Inflammatory macrophage treated with lipopolysaccharide for 4 hours (primary cell): ENCODE results near the gene NOP56.

ENCODE experiments used
- DNase-seq: peaks from one replicate; pipeline ENCODE4 v3.0.0-alpha.2; 2020

The NOP56 gene, protein sequence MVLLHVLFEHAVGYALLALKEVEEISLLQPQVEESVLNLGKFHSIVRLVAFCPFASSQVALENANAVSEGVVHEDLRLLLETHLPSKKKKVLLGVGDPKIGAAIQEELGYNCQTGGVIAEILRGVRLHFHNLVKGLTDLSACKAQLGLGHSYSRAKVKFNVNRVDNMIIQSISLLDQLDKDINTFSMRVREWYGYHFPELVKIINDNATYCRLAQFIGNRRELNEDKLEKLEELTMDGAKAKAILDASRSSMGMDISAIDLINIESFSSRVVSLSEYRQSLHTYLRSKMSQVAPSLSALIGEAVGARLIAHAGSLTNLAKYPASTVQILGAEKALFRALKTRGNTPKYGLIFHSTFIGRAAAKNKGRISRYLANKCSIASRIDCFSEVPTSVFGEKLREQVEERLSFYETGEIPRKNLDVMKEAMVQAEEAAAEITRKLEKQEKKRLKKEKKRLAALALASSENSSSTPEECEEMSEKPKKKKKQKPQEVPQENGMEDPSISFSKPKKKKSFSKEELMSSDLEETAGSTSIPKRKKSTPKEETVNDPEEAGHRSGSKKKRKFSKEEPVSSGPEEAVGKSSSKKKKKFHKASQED

DNA sequence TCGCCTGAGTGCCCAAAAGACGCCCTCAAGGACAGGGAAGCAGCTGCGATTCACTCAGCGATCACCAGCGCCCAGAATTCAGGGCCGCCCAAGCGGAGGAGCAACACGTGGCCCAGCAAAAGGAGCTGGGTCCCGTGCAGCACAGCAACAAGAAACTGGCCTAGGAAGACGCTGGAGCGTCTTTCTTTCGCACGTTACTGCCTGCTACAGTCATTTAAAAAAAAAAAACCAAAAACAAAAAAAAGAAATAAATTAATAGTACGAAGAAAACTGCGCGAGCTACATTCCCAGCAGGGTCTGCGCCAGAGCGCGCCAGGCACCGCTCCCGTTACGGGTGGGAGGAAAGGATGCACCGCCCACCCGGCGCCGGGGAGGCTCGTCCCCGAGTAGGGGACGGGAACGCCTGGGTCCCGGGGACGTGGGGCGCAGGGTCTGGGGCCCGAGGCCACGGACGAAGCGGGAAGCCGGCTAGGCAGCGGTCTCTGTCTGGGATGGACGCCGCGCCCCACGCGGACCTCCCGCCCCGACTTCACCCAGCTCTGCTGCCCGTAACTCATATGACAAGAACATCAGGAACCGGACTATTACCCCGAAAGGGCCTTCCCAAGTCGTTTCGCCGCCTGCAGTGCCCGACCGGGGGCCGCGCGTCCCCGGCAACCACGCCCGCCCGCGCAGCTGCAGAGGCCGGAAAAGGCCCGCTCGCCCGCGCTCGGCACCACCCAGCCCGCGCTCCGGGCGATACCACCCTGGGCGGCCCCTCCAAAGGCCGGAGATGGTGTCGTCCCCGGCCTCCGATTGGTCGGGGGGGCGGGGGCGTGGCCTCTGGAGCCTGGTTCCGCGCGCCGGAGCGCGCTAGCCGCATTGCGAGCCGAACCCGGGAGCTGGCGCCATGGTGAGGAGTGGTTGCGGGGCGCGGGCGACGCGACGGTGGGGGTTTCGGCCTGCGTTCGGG lies at the start of gene NOP56:
Gene NOP56, plus strand, starts transcription at position 861 of the 952 bp plus-strand sequence. Its CDS starts 29 bp downstream, at position 890.
- peak; percentile 85 for DNase-seq

DNA sequence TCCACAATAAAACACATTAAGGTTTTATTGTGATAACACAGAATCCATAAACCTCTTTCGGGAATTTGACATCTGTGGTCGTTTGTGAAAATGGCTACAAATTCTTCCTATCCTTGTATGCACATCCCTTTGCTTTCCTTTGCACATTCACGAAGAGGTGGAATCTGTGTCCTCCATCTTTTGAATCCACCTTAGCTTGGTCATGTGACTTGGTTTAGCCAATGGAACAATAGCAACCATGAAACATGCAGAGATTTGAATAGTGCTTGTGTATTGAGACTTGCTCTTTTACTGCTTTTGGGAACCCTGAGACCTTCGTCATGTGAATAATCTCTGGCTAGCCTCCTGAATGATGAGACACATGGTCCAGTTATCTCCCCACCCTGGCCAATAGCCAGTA lies 49.7 kb upstream of the NOP56 start:
- no peak for DNase-seq

DNA sequence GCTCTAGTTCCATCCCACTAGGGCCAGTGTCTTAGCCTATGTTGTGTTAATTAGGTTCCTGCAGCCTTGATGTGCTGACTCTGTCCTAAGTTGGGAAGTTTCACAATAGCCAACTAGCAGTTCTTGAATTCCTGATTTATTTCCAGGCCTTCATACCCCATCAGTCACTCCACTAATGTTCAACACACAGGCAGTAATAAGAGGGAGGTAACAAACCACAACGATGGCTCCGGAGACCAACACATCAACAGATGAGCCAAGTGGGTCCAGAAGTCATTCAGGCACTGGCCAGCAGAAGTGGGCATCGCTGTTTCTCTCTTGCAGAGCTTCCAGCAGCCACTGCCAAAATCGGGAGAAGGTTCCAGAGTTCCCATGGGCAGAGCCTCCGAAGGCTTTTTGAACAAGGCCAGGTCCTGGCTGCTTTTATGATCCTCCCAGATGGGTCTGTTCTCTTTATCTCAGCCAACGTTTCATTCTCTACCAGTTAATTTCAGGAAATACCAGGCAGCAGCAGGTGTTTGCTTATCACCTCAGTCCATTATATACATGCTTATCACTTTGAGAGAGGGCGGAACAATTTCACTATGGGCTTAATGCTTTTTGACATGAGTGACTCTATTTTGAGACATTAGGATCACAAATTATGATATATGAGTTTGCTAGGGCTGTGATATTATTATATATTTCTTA lies 48.5 kb upstream of the NOP56 start:
- DNase-seq = no peak

DNA sequence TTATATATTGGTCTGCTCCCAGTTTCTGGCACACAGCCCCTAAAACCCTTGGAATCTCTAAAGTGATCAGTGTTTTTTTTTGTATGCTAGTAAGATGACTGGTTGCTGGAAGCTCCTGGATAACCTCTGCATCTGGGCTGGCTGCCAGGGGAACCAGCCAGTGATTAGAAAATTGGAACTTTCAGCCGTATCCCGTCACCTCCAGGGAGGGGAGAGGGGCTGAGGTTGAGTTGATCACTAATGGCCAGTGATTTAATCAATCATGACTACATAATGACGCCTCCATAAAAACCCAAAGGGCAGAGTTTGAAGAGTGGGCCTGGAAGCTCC lies 48.0 kb upstream of the NOP56 start:
- DNase-seq = no peak

DNA sequence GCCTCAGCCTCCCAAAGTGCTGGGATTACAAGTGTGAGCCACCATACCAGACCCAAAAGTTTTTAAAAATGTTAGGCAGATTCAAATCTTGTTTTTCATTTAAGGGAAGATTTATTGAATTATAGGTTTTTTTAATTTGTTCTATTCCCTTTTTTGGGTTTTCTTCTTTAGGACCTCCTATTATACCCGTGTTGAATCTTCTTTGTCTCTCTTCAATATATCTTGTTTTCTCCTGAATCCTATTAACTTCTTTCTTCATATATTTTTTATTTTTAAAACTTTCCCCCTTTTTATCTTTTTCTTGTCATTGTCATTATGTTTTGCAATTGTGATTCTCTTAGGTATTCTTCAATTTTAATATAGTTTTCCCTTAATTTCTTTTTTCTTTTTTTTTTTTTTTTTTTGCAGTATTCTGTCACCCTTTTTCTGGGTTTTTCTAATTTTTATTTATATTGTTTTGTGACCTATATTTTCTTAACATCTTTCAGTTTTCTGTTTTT lies 45.9 kb upstream of the NOP56 start:
- no peak for DNase-seq

DNA sequence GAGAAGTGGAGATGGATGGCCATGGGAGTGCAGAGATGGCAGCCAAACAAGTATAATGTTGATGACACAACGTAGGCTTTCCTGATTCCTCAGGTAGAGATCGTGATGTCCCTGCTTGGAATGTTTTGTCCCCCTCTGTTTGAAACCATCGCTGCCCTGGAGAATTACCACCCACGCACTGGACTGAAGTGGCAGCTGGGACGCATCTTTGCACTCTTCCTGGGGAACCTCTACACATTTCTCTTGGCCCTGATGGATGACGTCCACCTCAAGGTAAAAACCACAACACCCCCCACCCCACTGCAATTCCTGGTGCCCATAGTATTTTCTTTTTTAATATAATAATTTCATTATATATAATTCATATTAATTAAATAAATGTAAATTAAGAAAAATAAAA lies 42.1 kb upstream of the NOP56 start:
- DNase-seq = no peak

DNA sequence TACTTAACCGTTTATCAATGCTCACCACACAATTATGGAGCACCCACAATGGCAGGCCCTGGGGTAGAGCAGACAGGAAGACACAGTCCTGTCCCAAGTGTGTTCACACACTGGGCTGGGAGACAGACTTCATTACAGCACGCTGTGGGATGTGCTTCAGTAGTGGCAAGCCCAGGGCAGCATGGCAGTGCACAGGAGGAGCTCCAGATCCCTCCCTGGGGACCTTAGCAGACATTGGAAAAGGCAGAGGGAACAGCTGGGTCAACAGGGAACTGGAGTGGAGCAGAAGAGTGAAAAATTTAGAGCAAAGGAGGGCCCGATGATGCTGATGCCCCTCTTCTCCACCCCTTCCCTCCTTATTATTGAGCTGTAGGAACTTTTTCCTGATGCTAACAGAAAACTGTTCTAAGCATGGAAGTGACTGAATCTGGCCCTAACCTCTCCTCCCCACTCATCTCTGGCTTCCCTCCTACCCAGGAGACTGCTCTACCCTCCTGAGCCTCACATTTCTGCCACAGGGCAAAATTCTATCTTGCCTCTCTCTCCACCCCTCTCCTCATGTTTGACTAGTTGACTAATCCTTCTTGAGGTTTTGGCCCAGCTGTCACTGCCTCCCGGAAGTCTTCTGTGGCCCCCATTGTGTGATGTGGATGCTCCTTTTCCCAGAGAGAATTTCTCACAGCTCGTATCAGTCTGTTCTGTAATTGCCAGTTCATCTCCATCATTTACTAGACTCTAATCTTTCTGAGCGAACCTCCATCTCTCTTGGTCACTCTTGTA lies 41.3 kb upstream of the NOP56 start:
- no peak for DNase-seq

DNA sequence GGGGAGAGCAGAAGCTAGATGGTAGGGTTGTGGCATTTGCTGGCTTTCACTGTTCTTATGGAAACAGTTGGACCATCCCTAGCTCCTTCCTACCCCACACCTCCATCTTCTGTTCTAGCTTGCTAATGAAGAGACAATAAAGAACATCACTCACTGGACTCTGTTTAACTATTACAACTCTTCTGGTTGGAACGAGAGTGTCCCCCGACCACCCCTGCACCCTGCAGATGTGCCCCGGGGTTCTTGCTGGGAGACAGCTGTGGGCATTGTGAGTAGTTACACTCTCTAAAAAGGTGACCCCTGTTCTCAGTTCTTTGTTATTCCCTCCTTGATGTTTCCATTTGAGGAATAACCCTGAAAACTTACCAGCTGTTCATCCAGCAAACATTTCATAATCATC lies 40.4 kb upstream of the NOP56 start:
- DNase-seq = no peak

DNA sequence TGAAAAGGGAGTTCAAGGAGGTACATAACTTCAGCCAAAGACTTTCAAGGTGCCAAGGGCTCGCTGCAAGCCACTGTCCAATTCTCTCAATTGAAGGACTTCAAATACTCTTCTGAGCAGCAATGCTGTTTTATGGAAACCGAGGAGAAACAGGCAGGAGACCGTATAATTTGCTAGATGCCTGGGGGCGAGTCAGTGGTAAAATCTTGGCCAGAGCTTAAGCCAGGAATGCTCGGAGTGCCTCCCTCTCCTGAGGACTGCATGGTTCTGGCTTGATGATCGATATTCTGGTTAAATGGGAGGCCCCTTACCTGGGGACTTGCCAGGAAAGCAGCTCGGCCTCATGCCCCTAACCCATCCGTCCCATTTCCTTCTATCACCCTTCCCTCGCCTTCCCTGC lies 35.8 kb upstream of the NOP56 start:
- DNase-seq = no peak

DNA sequence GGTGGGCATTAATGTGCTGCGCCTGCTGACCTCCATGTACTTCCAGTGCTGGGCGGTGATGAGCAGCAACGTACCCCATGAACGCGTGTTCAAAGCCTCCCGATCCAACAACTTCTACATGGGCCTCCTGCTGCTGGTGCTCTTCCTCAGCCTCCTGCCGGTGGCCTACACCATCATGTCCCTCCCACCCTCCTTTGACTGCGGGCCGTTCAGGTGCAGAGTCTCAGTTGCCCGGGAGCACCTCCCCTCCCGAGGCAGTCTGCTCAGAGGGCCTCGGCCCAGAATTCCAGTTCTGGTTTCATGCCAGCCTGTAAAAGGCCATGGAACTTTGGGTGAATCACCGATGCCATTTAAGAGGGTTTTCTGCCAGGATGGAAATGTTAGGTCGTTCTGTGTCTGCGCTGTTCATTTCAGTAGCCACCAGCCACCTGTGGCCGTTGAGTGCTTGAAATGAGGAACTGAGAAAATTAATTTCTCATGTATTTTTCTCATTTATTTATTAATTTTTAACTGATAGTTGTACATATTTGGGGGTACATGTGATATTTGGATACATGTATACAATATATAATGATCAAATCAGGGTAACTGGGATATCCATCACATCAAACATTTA lies 35.2 kb upstream of the NOP56 start:
- DNase-seq = no peak

DNA sequence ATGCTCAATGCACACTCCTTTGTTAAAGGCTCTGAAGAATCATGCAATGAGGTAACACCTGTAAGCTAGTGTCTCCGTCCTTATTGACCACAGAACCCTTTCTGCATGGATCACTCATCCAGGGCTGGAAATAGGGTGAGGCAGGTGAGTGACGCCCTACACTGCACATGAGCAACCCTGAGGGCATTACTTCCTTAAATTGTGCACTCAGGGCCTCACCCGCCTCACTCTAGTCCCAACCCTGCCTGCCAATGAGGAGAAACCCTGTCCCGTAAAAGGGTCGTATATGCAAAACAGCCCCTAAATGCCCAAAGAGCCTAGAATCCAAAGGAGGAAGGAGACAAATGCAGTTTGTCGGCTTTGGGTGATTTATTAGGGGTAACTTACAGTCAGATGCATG lies 33.6 kb upstream of the NOP56 start:
- no peak for DNase-seq

DNA sequence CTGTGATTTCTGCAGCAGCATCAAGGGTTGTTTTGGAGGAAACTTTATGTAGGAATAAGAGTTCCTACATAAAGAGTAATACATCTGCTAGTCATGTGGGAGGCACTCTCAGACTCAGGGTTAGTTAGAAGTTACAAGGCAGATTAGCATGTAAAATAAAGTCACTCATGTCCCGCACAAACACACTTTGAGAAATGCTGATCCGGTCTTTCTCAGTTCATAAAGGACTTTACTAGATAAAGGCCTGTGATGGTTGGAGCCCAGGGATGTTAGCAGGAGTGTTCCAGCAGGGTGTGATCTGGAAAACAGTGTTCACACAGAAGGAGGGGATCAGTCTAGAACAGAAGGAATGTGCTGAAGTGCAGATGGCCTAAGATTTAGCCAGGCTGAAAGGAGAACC lies 33.1 kb upstream of the NOP56 start:
- DNase-seq = no peak

DNA sequence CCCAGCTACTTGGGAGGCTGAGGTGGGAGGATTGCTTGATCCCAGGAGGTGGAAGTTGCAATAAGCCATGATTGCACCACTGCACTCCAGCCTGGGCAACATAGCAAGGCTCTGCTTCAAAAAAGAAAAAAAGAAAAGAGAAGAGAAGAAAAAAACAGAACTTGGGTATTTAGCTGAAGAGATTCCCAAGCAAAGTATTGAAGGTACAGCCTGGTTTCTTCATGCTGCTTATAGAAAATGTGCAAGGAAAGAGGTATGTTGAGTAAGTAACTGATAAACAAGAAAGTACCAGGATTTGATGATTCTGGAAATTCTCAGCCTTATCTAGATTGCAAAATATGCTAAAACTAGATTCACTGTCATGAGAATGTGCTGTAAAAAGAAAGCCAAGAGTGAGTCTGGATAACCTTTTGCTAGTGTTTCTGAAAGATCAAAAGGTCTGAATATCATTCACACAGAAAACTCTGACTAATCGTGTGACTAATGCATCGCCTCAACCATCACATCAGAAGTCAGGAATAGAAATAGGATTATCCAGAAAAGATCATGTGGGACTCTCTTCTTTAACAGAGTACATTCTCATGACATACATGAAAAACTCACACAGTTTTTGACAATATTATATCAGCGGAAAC lies 32.4 kb upstream of the NOP56 start:
- DNase-seq = peak; percentile 5

DNA sequence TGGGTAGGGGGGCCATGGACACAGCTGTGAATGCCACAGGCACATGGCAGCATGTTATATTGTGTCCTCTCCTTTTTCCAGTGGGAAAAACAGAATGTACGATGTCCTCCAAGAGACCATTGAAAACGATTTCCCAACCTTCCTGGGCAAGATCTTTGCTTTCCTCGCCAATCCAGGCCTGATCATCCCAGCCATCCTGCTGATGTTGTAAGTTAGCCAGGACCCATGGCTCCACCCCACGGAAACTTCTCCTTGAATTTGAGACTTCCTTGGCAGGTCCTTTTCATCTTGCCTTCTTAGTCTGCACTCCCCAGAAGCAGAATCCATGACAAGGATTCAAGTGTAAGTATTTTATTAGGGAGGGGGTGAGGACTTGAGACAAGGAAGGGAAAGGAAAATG lies 28.2 kb upstream of the NOP56 start:
- DNase-seq = no peak

DNA sequence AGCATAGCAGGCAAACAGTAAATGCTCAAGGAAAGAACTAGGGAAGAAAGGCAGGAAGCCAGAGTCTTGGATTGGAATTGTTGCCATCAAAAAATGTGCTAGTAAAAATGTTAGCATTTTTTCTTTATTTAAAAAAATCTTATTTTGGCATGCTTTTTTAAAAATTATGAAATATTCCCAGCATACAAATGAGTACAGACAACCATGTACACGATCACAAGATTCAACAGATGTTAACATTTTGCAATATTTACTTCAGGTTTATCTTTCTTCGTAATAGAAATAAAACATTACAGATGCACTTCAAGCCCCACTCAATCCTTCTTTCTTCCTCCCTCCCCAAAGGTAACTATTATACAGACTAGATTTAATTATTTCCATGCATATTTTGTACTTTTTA lies 27.4 kb upstream of the NOP56 start:
- no peak for DNase-seq

DNA sequence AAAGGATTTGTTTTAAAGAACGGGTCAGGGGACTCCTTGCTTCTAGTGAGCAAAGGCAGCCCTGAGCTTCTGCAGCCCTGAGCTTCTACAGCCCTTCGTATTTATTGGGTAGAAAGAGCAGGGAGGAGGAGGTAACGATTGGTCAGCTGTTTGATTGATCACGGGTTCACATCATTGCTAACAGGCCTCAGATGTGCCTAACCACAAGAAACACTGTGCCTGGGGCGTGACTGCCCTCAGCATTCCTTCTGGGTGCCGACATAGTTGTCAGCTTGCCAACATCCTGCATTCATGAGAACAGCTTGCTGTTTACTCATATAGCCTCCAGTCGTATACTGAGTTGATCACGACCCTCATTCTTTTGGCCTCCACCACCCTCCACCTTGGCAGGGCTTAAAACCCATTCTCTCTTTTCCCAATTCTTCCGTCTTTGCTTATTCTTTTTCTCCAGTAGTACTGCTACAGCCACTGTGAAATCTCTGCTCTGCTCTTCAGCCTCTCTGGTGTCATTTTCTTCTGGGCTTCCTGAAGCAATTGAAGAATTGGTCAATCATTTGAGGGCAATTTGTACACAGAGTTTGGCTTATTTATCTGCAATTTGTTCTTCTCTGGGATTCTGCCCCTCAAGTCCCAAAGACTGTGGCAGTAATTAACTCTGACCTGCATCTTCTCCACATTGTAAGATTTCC lies 25.4 kb upstream of the NOP56 start:
- no peak for DNase-seq

DNA sequence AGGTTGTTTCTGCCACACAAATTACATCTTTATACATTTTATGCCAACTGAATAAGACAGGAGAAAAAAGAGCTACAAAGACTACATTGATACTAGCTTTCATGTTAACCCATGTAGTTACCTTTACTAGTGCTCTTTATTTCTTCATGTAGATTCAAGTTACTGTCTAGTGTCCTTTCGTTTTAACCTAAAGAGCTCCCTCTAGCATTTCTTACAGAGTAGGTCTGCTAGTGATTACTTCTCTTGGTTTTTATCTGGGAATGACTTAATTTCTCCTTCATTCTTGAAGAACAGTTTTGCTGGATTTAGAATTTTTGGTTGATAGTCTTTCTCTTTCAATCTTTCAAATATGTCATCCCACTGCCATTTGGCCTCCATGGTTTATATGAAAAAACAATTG lies 21.2 kb upstream of the NOP56 start:
- no peak for DNase-seq

DNA sequence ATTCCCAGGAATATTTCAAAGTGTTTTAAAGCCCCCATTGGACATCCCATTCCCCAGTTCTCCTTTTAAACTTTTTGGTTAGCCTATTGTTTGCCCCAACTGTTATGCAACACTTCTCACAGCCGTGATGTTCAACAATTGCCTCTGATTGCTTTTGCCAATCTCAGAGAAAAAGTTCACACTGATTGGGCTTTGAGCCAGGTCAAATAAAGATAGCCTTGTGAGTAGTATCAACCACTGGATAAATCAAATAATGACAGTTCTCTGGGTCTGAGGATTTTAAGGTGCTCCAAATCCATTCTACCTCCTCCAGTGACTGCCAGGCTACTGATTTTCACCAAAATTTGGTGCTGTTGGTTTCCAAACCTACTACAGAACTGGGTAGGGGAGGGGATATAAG lies 19.1 kb upstream of the NOP56 start:
- DNase-seq = no peak

DNA sequence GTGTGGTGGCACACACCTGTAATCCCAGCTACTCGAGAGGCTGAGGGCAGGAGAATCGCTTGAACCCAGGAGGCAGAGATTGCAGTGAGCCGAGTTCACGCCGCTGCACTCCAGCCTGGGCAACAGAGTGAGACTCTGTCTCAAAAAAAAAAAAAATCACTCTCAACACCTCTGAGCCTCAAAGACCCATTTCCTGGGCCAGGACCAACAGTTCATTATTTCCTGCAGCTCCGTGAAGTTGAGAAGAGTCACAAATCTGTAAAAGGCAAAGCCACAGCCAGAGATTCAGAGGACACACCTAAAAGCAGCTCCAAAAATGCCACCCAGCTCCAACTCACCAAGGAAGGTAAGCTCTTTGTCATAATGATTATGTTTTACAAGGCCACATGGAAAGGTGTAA lies 15.2 kb upstream of the NOP56 start:
- DNase-seq = no peak

DNA sequence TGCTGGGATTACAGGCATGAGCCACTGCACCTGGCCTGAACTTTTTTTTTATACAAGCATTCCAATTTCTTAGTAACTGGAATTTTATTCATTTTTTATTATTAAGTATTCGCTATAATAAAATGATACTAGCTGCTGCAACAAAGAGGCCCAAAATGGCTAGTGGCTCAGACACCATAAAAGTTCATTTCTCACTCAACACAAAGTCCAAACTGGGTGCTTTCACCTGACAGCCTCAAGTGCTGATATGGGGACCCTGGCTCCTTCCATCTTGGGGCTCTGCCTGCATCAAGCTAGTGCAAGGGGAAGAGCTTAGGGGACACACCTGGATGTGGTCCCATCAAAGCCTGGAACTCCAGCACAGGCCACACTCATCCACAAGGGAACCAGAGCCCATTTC lies 12.2 kb upstream of the NOP56 start:
- DNase-seq = no peak

DNA sequence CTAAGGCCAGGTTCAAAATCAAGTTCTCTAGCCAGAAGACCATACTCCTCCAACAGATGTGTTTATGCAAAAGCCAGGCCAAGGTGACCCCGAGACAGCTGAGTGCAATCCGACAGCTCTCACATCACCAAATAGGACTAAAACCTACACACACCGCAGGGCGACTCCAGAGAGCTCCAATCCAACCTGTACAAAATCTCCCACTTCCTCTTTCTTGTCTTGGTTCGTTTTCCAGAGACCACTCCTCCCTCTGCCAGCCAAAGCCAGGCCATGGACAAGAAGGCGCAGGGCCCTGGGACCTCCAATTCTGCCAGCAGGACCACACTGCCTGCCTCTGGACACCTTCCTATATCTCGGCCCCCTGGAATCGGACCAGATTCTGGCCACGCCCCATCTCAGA lies 11.5 kb upstream of the NOP56 start:
- DNase-seq = no peak
